HG02623 (cell line): ENCODE data around the gene SSR4.
A peak's percentile ranks its signal among the peaks of the same experiment; 100 is the strongest.
"Not testable (repeated sequence)": the region's sequence is repeated elsewhere in the genome, so short reads cannot be mapped to it uniquely, and the experiment has no call there.

ENCODE experiments used
- ATAC-seq: cut with Tn5 transposase; IDR thresholded peaks from one replicate; pipeline ENCODE4 v1.9.1; 2021; ENCODE audit warnings: moderate library complexity; ENCODE audit not compliant: unreplicated experiment

SSR4 gene

DNA sequence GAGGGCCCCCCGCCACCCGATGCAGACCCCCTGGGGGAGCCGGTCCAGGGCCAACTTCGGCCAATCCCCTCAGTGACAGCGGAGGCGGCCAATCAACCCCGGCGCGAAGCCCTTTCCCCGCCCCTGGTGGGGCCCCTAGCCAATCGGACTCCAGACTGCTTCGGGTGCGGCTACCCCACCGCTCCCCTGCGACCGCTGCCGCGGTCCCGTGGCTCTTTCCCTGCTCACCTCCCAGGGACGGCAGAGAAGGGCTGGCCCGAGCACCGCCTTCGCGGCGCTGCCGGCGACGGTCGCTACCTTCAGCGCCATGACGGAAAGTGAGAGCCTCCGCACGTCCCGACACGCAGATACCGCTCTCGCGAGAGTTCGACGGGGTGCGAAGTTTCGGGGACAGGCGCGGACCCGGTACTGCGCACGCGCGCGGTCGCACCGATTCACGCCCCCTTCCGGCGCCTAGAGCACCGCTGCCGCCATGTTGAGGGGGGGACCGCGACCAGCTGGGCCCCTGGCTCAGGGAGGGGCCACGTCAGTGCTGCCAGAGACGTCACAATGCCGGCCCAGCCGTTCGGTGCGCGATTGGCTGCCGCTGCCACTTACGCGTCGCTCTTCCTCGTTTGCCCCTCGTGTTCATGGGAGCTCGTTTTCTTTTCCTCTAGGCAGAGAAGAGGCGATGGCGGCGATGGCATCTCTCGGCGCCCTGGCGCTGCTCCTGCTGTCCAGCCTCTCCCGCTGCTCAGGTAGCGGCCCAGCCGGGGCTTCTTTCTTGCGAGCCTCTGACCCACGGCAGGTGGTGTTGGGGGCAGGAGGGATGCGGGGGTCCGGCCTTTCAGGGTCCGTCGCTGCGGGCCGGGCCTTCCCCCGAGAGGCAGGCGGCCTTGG is at the start of gene SSR4, which contains the start of gene IDH3G:
TSS of gene SSR4 (plus strand) at position 651 of the 879 bp plus-strand sequence. CDS start at position 671, 20 bp downstream.
TSS of gene IDH3G (minus strand) at position 358 of the 879 bp plus-strand sequence. CDS start at position 309, 49 bp downstream.
- ATAC-seq: peak; percentile 86

GRCh38 chrX:153745067-153745433 is 49.4 kb upstream of the SSR4 start:
- not testable (repeated sequence) for ATAC-seq

DNA sequence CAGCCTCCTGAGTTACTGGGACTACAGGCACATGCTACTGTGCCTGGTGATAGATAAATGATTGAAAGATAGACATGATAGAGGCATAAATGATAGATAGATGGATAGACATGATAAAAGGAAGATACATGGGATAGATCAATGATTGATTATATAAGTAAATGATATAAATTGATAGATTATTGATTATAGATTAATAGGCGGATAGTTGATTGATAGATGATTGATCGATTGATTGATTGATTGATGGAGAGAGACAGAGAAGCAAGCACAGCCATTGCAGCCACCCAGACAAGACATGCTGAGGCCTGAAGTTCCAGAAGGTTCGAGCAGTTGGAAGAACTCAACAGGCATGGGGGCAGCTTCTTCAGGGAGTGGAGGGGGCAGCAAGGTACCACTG is 48.1 kb upstream of the SSR4 start:
- no peak for ATAC-seq

DNA sequence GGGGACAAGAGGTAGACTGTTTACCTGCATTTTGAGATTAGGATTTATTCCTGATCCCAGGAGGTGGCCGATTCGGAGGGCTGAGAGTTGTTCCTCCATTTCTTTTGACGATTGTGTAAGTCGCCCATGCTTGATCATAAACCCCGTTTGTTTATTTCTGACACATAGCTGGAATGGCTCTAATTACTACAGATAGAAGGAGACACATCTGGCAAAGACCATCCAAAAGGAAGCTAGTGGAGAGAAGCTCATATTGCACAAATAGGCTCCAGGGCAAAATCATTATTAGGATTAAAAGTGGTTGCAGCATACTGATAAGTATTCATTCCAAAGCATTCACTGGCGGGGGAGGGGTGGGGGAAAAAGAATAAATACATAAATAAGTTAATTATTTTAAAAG is 47.5 kb upstream of the SSR4 start:
- ATAC-seq: not testable (repeated sequence)

DNA sequence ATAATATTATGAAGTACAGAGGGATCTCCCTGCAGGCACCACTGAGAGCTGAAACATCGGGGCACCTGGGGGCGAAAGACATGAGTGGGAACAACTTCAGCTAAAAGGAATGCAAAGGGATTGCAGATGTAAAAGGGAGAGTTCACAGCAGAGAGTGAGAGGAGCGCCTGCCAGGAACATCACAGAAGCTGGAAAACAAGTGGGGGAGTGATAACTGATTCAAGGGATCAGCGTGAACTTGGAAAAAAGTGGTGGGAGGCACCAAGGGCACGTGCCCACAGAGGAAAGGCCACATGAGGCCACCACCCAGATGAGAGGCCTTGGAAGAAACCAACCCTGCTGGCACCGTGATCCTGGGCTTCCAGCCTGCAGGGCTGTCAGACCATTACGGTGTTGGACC is 45.5 kb upstream of the SSR4 start:
- not testable (repeated sequence) for ATAC-seq

DNA sequence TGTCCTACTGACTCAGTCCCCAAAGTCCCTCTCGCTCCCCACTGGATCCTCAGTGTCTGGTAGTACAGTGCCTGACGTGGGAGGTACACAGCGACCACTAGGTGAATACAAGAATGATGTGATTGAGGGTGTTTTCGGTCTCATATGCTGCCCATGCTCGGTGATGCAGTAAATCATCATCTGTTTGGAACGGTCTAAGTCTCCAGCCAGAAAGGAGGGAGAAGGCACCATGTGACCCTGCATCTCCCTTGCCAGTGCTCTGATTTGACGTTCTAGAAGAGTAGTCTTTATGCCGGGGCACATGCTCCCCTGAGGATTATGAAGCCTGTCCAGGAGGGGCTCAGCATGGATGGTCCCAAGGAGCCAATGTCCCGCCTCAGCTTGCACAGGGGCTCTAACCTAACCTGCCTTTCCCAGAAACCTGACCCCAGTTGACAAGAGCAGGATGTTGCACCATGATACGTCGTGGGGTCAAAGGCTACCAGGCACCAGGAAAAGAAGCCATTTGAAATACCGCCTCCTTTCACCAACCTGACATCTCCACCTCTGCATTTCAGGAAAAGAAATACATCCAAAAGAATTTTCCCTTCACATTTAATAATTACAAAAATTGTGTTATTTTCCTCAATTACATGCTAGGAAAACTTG is 44.2 kb upstream of the SSR4 start:
- no peak for ATAC-seq

GRCh38 chrX:153755136-153755535 is 39.3 kb upstream of the SSR4 start:
- no peak for ATAC-seq

- ATAC-seq: no peak
These were observed 32.6 kb upstream of the SSR4 start for GRCh38 chrX:153761863-153762262.

GRCh38 chrX:153762626-153763173 is 31.8 kb upstream of the SSR4 start:
- ATAC-seq: no peak

DNA sequence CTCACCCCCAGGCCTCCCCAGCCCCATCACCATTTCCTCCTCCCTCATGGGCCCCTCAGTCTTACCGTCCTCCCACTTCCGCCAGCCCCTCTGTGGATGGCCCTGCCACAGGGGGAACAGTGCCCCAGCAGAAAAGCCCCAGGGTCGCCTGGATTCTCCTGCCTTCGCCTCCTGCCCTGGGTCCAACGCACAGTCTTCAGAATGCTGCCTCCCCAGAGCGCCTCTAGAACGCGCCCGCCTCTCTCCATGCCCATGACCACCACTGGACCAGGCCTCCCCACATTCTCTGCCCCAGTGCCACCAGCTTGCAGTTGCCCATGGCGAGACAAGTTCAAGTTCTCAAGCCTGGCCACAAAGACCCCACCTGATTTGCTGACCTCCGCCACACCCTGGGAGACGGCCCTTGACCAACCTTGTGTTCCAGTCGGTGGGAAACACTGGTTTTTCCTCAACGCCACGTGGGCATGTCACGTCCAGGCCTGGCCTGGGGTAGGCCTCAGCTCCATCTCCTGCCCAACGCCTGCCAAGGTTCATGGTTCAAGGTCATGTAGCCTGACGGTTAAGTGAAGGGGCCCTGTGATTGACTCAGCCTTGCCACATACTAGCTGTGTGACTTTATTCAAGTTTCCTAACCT is 31.1 kb upstream of the SSR4 start:
- ATAC-seq: no peak

GRCh38 chrX:153763989-153764755 is 30.3 kb upstream of the SSR4 start, which contains the start of gene PLXNB3:
Gene PLXNB3, plus strand, starts transcription at chrX:153764249. Its CDS starts 1,287 bp downstream, at chrX:153765536.
- no peak for ATAC-seq

DNA sequence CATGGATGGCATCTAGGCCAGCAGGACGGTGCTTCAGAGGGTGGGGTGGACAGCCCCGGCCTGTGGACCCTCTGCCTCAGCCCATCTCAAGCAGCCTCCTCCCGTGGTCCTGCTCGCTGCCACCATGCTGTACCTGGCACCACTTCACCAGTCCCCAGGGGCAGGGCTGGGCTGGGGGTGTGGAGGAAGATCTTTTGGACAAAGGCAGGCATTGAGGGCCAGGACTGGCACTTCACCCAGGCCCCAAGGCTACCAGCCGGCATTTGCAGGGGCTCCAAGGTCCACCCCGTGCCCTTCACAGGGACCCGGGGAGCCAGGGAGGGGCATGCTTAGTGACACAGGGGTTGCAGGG is 29.7 kb upstream of the SSR4 start:
- no peak for ATAC-seq

DNA sequence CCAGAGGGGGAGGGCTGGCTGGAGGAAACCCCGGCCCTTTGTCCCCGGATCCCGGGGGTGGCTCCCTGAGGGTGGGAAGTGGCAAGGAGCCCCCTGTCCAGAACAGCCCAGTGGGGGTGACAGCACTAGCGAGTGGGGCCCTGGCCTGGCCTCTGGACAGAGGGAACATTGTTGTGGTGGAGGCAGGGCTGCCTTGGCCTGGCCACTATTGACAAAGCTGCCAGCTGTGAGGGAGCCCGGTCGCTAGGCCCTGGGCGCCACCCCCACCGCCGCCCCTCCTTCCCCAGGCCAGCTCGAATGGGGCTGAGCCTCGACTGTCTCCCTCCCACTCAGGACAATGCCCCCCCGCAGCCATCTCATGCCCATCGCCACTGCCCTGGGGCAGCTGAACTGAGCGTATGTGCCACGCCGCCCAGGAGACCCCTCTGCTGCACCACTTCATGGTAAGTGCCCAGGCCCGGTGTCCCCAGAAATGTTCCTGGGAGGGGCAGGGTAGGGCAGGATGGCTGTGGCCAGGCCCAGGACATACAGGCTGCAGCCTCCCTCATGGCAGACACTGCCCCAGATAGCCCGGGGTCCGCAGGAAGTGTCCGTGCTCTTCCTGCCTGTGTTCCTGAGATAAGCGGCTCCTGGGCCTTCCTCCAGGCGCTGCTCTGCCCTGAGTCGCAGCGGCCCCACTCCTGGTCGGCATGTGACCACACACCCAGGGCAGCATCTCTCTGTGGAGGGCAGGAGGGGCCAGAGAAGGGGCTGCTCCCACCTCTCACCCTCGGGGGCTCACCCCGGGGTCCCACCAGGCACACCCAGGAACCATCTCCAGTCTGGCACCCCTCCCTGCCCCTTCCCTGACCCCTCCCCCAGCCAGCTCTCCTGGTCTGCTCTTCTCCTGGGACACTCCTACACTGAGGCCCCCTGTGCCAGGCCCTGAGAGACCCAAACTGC is 29.1 kb upstream of the SSR4 start:
- no peak for ATAC-seq

DNA sequence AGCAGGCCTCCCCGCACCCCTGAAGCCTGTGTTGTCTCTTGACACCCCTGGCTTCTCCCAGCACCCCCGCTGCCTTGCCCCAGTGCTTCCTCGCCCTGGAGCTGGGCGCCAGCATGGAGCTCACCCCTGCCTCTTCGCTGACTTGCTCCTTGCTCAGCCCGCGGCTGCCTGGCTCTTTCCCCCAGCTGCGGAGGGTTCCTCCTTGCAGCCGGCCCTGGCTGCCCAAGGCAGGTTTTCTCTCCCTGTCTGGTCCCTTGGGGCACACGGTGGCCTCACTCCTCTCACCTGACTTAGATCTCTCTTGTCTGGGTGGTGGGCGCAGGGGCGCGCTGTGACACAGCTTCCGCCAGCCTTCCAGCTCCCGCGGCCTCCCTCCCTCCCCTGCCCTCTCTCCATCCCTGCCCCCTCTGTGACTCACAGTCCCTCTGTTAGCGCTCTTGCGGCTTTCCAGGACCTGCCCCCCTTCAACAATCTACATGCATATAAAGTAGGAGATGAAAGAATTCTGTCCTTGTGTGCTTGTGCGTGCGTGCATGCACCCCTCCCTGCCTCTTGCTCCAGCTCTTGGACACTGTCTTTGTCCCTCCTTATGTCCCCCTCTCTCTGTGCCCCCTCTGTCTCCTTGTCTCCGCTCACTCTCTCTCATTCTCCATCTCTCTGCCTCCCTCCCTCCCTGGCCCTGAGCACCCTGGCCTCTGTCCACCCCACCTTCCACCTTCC is 28.2 kb upstream of the SSR4 start:
- no peak for ATAC-seq

GRCh38 chrX:153766871-153767673 is 27.4 kb upstream of the SSR4 start:
- ATAC-seq: no peak

DNA sequence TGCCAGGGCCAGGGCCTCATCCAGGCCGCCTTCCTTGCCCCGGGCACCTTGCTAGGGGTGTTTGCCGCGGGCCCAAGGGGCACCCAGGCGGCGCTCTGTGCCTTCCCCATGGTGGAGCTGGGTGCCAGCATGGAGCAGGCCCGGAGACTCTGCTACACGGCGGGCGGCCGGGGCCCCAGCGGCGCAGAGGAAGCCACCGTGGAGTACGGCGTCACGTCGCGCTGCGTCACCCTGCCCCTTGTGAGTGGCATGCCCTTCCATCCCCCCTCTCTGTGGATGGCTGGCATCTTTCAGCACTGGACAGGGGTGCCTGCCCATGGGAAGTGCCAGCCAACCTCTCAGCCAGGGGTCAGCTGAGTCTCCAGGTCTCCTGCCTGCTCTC is 26.8 kb upstream of the SSR4 start:
- ATAC-seq: no peak

DNA sequence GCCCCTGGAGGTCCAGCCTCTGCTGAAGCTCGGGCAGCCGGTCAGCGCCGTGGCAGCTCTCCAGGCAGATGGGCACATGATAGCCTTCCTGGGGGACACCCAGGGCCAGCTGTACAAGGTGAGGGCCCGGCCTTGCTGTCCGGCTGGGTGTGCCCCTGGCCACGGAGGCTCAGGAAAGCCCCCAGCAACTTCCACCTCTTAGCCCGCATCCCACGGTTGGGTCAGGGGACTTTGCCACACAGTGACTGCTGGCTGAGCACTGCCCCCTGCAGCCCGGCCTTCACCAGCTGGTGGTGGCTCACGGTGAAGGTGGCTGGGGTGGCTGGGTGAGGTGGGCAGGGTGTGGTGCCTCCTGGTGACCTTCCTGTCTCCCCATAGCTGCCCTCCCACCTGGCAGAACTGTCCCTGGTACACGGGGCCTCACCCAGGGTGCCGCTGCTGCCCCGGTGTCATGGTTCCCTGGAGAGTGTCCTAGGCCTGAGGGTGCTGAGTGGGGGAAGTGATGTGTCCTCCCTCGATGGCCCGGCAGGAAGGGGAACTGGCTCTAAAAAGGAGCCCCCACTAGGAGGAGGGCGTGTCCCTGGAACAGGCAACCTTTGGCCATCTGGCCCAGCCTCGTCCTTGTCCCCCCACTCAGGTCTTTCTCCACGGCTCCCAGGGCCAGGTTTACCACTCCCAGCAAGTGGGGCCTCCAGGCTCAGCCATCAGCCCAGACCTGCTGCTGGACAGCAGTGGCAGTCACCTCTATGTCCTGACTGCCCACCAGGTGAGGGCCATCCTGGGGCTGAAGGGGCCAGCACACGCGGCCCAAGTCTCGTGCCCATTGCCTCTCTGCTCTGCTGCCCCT is 25.9 kb upstream of the SSR4 start:
- ATAC-seq: no peak
